Measurements from ENCODE around the gene RAB31.

Gene RAB31

GRCh38 chr18:9719421-9719981, 11.4 kb downstream of the RAB31 start:
- no peak overlapping the region for H2AFZ ChIP-seq (ENCODE audit: low read depth, low read length)
- no peak overlapping the region for H3K27ac ChIP-seq (ENCODE audit: low read length)
- H4K20me1 ChIP-seq (ENCODE audit: insufficient read depth, low read length) = no peaks in the 10 kb centered on the region
- no peak overlapping the region for H3K4me3 ChIP-seq (ENCODE audit: low read depth in 1 of 2, low read length in 2 of 2)
- ATAC-seq (ENCODE audit: insufficient read depth, low read depth) (no peak), DNase-seq (no peak)
- H3K4me1 ChIP-seq (ENCODE audit: insufficient read depth, low read length) = no peaks in the 10 kb centered on the region
- peaks cover 6% of the 10 kb centered on the region for H3K27me3 ChIP-seq (ENCODE audit: insufficient read depth, low read length, poor library complexity)
- H3K4me2 ChIP-seq (ENCODE audit: insufficient read depth, low read length) = no peak overlapping the region
- H3K9ac ChIP-seq (ENCODE audit: low read depth, low read length) = no peak overlapping the region
- no peaks in the 10 kb centered on the region for H3K79me2 ChIP-seq (ENCODE audit: insufficient read depth, low read length)
- no peaks in the 10 kb centered on the region for H3K9me3 ChIP-seq (ENCODE audit: insufficient read depth, low read length, severe bottlenecking)
- no peak for TF ChIP-seq EZH2 (IDR thresholded peaks at IDR 0.05; ENCODE audit: borderline replicate concordance, low read depth, low read length, severe bottlenecking)
- no peaks in the 10 kb centered on the region for H3K36me3 ChIP-seq (ENCODE audit: insufficient read depth, low read length)

DNA sequence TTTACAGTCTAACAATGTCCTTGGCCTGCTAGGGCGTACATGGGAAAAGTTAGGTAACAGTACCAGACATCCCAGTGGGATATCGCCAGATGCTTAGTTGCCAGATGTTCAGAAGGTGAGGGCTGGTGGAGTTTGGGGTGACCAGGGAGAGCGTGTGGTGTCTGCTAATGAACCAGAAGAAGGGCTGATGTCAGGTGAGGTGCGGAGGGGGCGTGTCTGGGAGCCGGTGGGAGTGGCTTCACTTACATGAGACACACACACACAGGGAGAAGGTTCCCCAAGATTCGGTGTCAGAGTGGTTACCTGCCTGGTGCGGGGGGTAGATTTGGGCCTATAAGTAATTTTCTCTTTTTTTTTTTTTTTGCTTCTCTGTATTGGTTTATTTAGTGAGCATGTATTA, 12.2 kb downstream of the RAB31 start:
- Histone ChIP-seq H3K4me3 (ENCODE audit: low read depth in 1 of 2, low read length in 2 of 2) (no peak overlapping the region), H3K36me3 (ENCODE audit: insufficient read depth, low read length) (no peaks in the 10 kb centered on the region), H3K27ac (ENCODE audit: low read length) (no peak overlapping the region), H3K27me3 (ENCODE audit: insufficient read depth, low read length, poor library complexity) (peaks cover 3% of the 10 kb centered on the region), H3K9me3 (ENCODE audit: insufficient read depth, low read length, severe bottlenecking) (no peaks in the 10 kb centered on the region), H3K9ac (ENCODE audit: low read depth, low read length) (no peak overlapping the region), H4K20me1 (ENCODE audit: insufficient read depth, low read length) (no peaks in the 10 kb centered on the region), H3K4me1 (ENCODE audit: insufficient read depth, low read length) (no peaks in the 10 kb centered on the region), H3K4me2 (ENCODE audit: insufficient read depth, low read length) (no peak overlapping the region), H3K79me2 (ENCODE audit: insufficient read depth, low read length) (no peaks in the 10 kb centered on the region), H2AFZ (ENCODE audit: low read depth, low read length) (no peak overlapping the region)
- TF ChIP-seq CTCF (IDR thresholded peaks at IDR 0.05; ENCODE audit: borderline replicate concordance, extremely low read depth, low read length, poor library complexity, severe bottlenecking) (no peak), EZH2 (IDR thresholded peaks at IDR 0.05; ENCODE audit: borderline replicate concordance, low read depth, low read length, severe bottlenecking) (no peak)
- no peak for ATAC-seq (ENCODE audit: insufficient read depth, low read depth)
- no peak for DNase-seq

DNA sequence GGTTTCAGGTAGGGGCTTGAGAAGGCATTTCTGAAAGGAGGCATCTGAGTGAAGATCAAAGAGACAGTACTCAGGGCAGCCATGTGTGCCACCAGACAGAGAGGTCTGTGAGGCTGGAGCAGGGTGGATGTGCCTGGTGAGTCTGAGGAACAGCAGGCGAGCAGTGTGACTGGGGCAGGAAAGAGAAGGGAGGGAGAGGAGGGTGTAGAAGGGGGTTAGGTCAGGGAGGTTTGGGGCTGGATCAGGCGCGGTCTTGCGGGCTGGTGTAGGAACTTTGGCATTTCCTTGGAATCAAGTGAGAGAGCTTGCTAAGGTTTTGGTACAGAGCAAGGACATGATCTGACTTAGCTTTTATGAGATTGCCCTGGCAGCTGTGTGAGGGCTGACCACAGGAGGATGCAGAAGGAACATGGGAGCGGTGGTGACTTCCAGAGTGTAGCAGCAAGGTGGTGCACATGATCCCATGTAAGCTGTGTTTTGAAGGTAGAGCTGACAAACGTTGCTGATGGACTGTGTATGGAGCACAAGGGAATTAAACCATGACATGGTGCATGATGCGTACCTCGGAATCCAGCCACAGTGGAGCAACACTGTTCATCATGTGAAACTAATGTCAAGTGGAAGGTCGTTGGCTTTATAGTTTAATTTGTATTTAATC, 13.9 kb downstream of the RAB31 start:
- Histone ChIP-seq H2AFZ (ENCODE audit: low read depth, low read length) (no peak overlapping the region), H3K4me3 (ENCODE audit: low read depth in 1 of 2, low read length in 2 of 2) (no peak overlapping the region), H4K20me1 (ENCODE audit: insufficient read depth, low read length) (no peaks in the 10 kb centered on the region), H3K4me1 (ENCODE audit: insufficient read depth, low read length) (no peaks in the 10 kb centered on the region), H3K36me3 (ENCODE audit: insufficient read depth, low read length) (no peaks in the 10 kb centered on the region), H3K79me2 (ENCODE audit: insufficient read depth, low read length) (no peaks in the 10 kb centered on the region), H3K9me3 (ENCODE audit: insufficient read depth, low read length, severe bottlenecking) (no peaks in the 10 kb centered on the region), H3K4me2 (ENCODE audit: insufficient read depth, low read length) (no peak overlapping the region), H3K27me3 (ENCODE audit: insufficient read depth, low read length, poor library complexity) (no peaks in the 10 kb centered on the region), H3K9ac (ENCODE audit: low read depth, low read length) (no peak overlapping the region), H3K27ac (ENCODE audit: low read length) (no peak overlapping the region)
- DNase-seq (no peak), ATAC-seq (ENCODE audit: insufficient read depth, low read depth) (0 out of 3 replicates have a peak, but pooled peaks have one; percentile 29)
- no peak for TF ChIP-seq EZH2 (IDR thresholded peaks at IDR 0.05; ENCODE audit: borderline replicate concordance, low read depth, low read length, severe bottlenecking)
- no peak for TF ChIP-seq CTCF (IDR thresholded peaks at IDR 0.05; ENCODE audit: borderline replicate concordance, extremely low read depth, low read length, poor library complexity, severe bottlenecking)

DNA sequence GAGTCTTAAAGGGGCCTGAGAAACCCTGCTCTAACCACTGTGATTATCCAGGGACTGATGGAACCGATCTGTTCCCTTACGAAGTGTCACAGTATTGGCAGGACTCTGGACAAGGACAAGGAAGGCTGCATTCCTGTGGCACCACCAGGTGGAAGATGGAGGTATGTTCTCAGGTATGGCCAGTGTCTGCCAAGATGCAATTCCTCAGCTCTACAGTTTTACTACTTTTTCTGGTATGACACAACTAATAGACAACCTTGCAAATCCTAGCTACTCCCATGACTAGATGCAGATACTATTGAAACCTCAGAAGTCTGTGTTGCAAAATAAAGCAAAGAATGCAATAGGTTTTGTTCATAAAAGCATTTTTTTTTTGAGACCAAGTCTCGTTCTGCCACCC, 14.6 kb downstream of the RAB31 start:
- H3K4me1 ChIP-seq (ENCODE audit: insufficient read depth, low read length) = no peaks in the 10 kb centered on the region
- H3K27me3 ChIP-seq (ENCODE audit: insufficient read depth, low read length, poor library complexity) = no peaks in the 10 kb centered on the region
- no peak overlapping the region for H2AFZ ChIP-seq (ENCODE audit: low read depth, low read length)
- no peaks in the 10 kb centered on the region for H4K20me1 ChIP-seq (ENCODE audit: insufficient read depth, low read length)
- H3K9ac ChIP-seq (ENCODE audit: low read depth, low read length) = no peak overlapping the region
- no peak overlapping the region for H3K4me2 ChIP-seq (ENCODE audit: insufficient read depth, low read length)
- H3K36me3 ChIP-seq (ENCODE audit: insufficient read depth, low read length) = no peaks in the 10 kb centered on the region
- no peaks in the 10 kb centered on the region for H3K79me2 ChIP-seq (ENCODE audit: insufficient read depth, low read length)
- H3K27ac ChIP-seq (ENCODE audit: low read length) = no peak overlapping the region
- DNase-seq = no peak
- no peak for ATAC-seq (ENCODE audit: insufficient read depth, low read depth)
- no peak overlapping the region for H3K4me3 ChIP-seq (ENCODE audit: low read depth in 1 of 2, low read length in 2 of 2)
- TF ChIP-seq CTCF (IDR thresholded peaks at IDR 0.05; ENCODE audit: borderline replicate concordance, extremely low read depth, low read length, poor library complexity, severe bottlenecking) (peak; percentile 30), EZH2 (IDR thresholded peaks at IDR 0.05; ENCODE audit: borderline replicate concordance, low read depth, low read length, severe bottlenecking) (no peak)
- no peaks in the 10 kb centered on the region for H3K9me3 ChIP-seq (ENCODE audit: insufficient read depth, low read length, severe bottlenecking)

Measured in DND-41 (cell line).